H1 (cell line): ENCODE data around the gene SLC7A10. TPM values are rescaled to one million over a fixed set of nuclear protein-coding genes. Genes with fewer than 3 reads are reported as not detected.

Source experiments
- CTCF ChIA-PET: fragments of 300-600 bp; sonication (Branson Sonifier 250); formaldehyde crosslinking; loops from one replicate; lab custom pipeline; 2021; ENCODE audit not compliant: partially characterized antibody; lab: Charles Lee
- POLR2A ChIA-PET: fragments of 300-600 bp; sonication (Branson Sonifier 250); formaldehyde crosslinking; loops from one replicate; lab custom pipeline; 2021; ENCODE audit warnings: inconsistent platforms; ENCODE audit not compliant: partially characterized antibody; lab: Charles Lee
- DNase-seq, 2 experiments: peaks; one replicate each; pipeline versions ENCODE4 v3.0.0 to v3.0.0-alpha.2; 2010 to 2022; ENCODE audit warnings: low spot score in 2 of 2, low read depth in 1 of 2, mixed read lengths in 1 of 2
- FAIRE-seq: peaks from 2 replicates; lab custom pipeline; 2011; peaks lifted over from hg19 to GRCh38; lab: Jason Lieb, UNC
- H2AFZ ChIP-seq: 2 replicates; pipeline ENCODE4 v1.8.1; 2012; ENCODE audit warnings: low read length, inconsistent platforms
- H2AK5ac ChIP-seq: 2 replicates; pipeline ENCODE4 v1.6.1; 2013; ENCODE audit warnings: low read depth, low read length
- H2BK120ac ChIP-seq: replicated peaks from 2 replicates; pipeline ENCODE3; 2013; ENCODE audit warnings: low read depth, low read length, inconsistent platforms
- H2BK12ac ChIP-seq: 2 replicates; pipeline ENCODE4 v1.6.1; 2013; ENCODE audit warnings: low read depth, low read length
- H2BK15ac ChIP-seq: 2 replicates; pipeline ENCODE4 v1.6.1; 2013; ENCODE audit warnings: low read length
- H2BK20ac ChIP-seq: 2 replicates; pipeline ENCODE4 v1.6.1; 2013; ENCODE audit warnings: low read length
- H2BK5ac ChIP-seq: 2 replicates; pipeline ENCODE4 v1.6.1; 2013; ENCODE audit warnings: low read depth, low read length
- H3K14ac ChIP-seq: 2 replicates; pipeline ENCODE4 v1.6.1; 2013; ENCODE audit warnings: inconsistent platforms; ENCODE audit not compliant: insufficient read length
- H3K18ac ChIP-seq: 2 replicates; pipeline ENCODE4 v1.6.1; 2013; ENCODE audit warnings: low read length; ENCODE audit errors: extremely low read depth
- H3K23ac ChIP-seq: 2 replicates; pipeline ENCODE4 v1.6.1; 2013; ENCODE audit warnings: inconsistent platforms; ENCODE audit not compliant: insufficient read length
- H3K23me2 ChIP-seq: 2 replicates; pipeline ENCODE4 v1.6.1; 2013; ENCODE audit warnings: low read depth, low read length
- H3K27ac ChIP-seq: 2 replicates; pipeline ENCODE4 v1.6.1; 2011; ENCODE audit warnings: low read depth, low read length, inconsistent platforms
- H3K27me3 ChIP-seq, 4 experiments: replicated peaks in 1 of 4; 1 replicate in 1 of 4; 2 replicates in 3 of 4; pipeline versions ENCODE4 v1.6.1 to v1.8.1; 2011 to 2013; ENCODE audit warnings: low read length in 3 of 4, mild to moderate bottlenecking in 3 of 4, inconsistent platforms in 2 of 4, mixed read lengths in 2 of 4, moderate library complexity in 1 of 4; ENCODE audit not compliant: control insufficient read depth in 3 of 4, insufficient read depth in 3 of 4; ENCODE audit errors: extremely low read depth in 1 of 4
- H3K36me3 ChIP-seq, 4 experiments: 2 replicates each; pipeline versions ENCODE4 v1.6.1 to v1.8.1; 2011 to 2013; ENCODE audit warnings: mild to moderate bottlenecking in 4 of 4, low read length in 3 of 4, moderate library complexity in 2 of 4, control low read depth in 1 of 4, inconsistent platforms in 1 of 4; ENCODE audit not compliant: insufficient read depth in 4 of 4, control insufficient read depth in 2 of 4
- H3K4ac ChIP-seq: replicated peaks from 2 replicates; pipeline ENCODE3; 2013; ENCODE audit warnings: low read length, low read depth, mixed read lengths, inconsistent platforms; ENCODE audit not compliant: insufficient read length
- H3K4me1 ChIP-seq, 4 experiments: replicated peaks in 1 of 4; 1 replicate in 1 of 4; 2 replicates in 3 of 4; pipeline versions ENCODE4 v1.6.1 to v1.8.1; 2011 to 2013; ENCODE audit warnings: low read length in 3 of 4, inconsistent platforms in 2 of 4, mixed read lengths in 1 of 4; ENCODE audit not compliant: insufficient read depth in 4 of 4, control insufficient read depth in 3 of 4
- H3K4me2 ChIP-seq, 2 experiments: 2 replicates each; pipeline versions ENCODE4 v1.6.1 to v1.8.1; 2011 to 2013; ENCODE audit warnings: low read depth in 2 of 2, low read length in 2 of 2, control low read depth in 1 of 2, inconsistent platforms in 1 of 2, mild to moderate bottlenecking in 1 of 2; ENCODE audit not compliant: insufficient read depth in 1 of 2
- H3K4me3 ChIP-seq, 4 experiments: fragments of 200-600, 300-600 bp in 1 of 4; sonication (generic), shearing (Covaris generic), sonication (Bioruptor Twin) in 1 of 4; 2 replicates each; pipeline versions ENCODE4 v1.5.1 to v1.8.1; 2011 to 2016; ENCODE audit warnings: low read length in 4 of 4, low read depth in 3 of 4, control low read depth in 2 of 4, inconsistent platforms in 2 of 4, mild to moderate bottlenecking in 2 of 4, mixed read lengths in 1 of 4, moderate library complexity in 1 of 4; ENCODE audit not compliant: insufficient read depth in 2 of 4; ENCODE audit errors: extremely low read depth in 1 of 4
- H3K56ac ChIP-seq: replicated peaks from 2 replicates; pipeline ENCODE3; 2013; ENCODE audit warnings: low read depth, mild to moderate bottlenecking, mixed read lengths, low read length, inconsistent platforms; ENCODE audit not compliant: insufficient read length
- H3K79me1 ChIP-seq: 2 replicates; pipeline ENCODE4 v1.6.1; 2013; ENCODE audit warnings: low read depth, low read length, control low read depth
- H3K79me2 ChIP-seq, 2 experiments: 2 replicates each; pipeline versions ENCODE4 v1.6.1 to v1.8.1; 2012 to 2013; ENCODE audit warnings: low read length in 2 of 2, mild to moderate bottlenecking in 2 of 2, inconsistent platforms in 1 of 2; ENCODE audit not compliant: insufficient read depth in 2 of 2, control insufficient read depth in 1 of 2
- H3K9ac ChIP-seq, 4 experiments: replicated peaks in 1 of 4; 1 replicate in 1 of 4; 2 replicates in 3 of 4; pipeline versions ENCODE4 v1.6.1 to v1.8.1; 2011 to 2013; ENCODE audit warnings: low read depth in 3 of 4, low read length in 3 of 4, control low read depth in 2 of 4, mild to moderate bottlenecking in 2 of 4, moderate library complexity in 2 of 4, inconsistent platforms in 1 of 4; ENCODE audit errors: extremely low read depth in 1 of 4
- H3K9me3 ChIP-seq, 2 experiments: 2 replicates each; pipeline versions ENCODE4 v1.6.1 to v1.8.1; 2012 to 2013; ENCODE audit warnings: mild to moderate bottlenecking in 2 of 2, moderate library complexity in 2 of 2, control low read depth in 1 of 2, inconsistent platforms in 1 of 2, low read depth in 1 of 2, low read length in 1 of 2, mixed read lengths in 1 of 2; ENCODE audit not compliant: insufficient read depth in 2 of 2
- H4K20me1 ChIP-seq, 2 experiments: replicated peaks in 1 of 2; 2 replicates each; pipeline versions ENCODE3 to v1.8.1; 2011 to 2013; ENCODE audit warnings: inconsistent platforms in 2 of 2, low read length in 2 of 2, mild to moderate bottlenecking in 1 of 2; ENCODE audit not compliant: insufficient read depth in 2 of 2, control insufficient read depth in 1 of 2
- H4K5ac ChIP-seq: 2 replicates; pipeline ENCODE4 v1.6.1; 2013; ENCODE audit warnings: low read length, low read depth, mixed read lengths, inconsistent platforms; ENCODE audit not compliant: insufficient read length
- H4K8ac ChIP-seq: 2 replicates; pipeline ENCODE4 v1.8.0; 2013; ENCODE audit warnings: mild to moderate bottlenecking, moderate library complexity, low read length, inconsistent platforms; ENCODE audit not compliant: insufficient read depth; ENCODE audit errors: extremely low read depth
- H4K91ac ChIP-seq: replicated peaks from 2 replicates; pipeline ENCODE3; 2013; ENCODE audit warnings: low read length, mixed read lengths, inconsistent platforms; ENCODE audit not compliant: insufficient read length
- ATF2 ChIP-seq: IDR thresholded peaks from 2 replicates; pipeline ENCODE4 v1.6.1; 2012; ENCODE audit warnings: low read length, inconsistent platforms
- CBX5 ChIP-seq: fragments of 300-800, 300-1000 bp; sonication (generic); IDR thresholded peaks from 2 replicates; pipeline ENCODE4 v1.7.1; 2016; ENCODE audit warnings: antibody characterized with exemption, low read length, low read depth
- NANOG ChIP-seq: IDR thresholded peaks from 2 replicates; pipeline ENCODE4 v1.6.1; 2011; ENCODE audit warnings: low read length, low read depth, mild to moderate bottlenecking, inconsistent platforms; ENCODE audit not compliant: insufficient read depth, poor library complexity, severe bottlenecking
- NRF1 ChIP-seq: IDR thresholded peaks from 2 replicates; pipeline ENCODE4 v1.6.1; 2011; ENCODE audit warnings: mild to moderate bottlenecking, low read depth, low read length, improper control_type of control experiment
- RNF2 ChIP-seq: fragments of 200-900, 300-1000 bp; sonication (generic); IDR thresholded peaks from 2 replicates; pipeline ENCODE4 v1.7.1; 2016; ENCODE audit warnings: borderline replicate concordance, low read depth, mild to moderate bottlenecking, antibody characterized with exemption, low read length; ENCODE audit not compliant: poor library complexity, severe bottlenecking; ENCODE audit errors: missing control alignments
- SAP30 ChIP-seq: fragments of 300-600 bp; sonication (generic); IDR thresholded peaks from 2 replicates; pipeline ENCODE4 v1.7.1; 2012; ENCODE audit warnings: low read length, moderate library complexity, mild to moderate bottlenecking, inconsistent platforms; ENCODE audit not compliant: insufficient read depth, insufficient replicate concordance
- SIX5 ChIP-seq: IDR thresholded peaks from 2 replicates; pipeline ENCODE4 v1.6.1; 2011; ENCODE audit warnings: mild to moderate bottlenecking, low read depth, low read length
- TBP ChIP-seq: IDR thresholded peaks from 2 replicates; pipeline ENCODE4 v1.6.1; 2011; ENCODE audit warnings: low read depth, low read length, improper control_type of control experiment
- TEAD4 ChIP-seq: IDR thresholded peaks from 2 replicates; pipeline ENCODE4 v1.6.1; 2012; ENCODE audit warnings: low read depth, low read length, inconsistent platforms, mixed read lengths
- WGBS, 2 experiments: shearing (Covaris generic) in 1 of 2; methylation state at CpG; one replicate each; pipeline versions ENCODE4 v1.1.6 to v1.1.7; 2013 to 2015; ENCODE audit warnings: low lambda C conversion rate in 2 of 2, mixed read lengths in 2 of 2, inconsistent platforms in 1 of 2, low coverage in 1 of 2, missing lambda C conversion rate in 1 of 2; ENCODE audit not compliant: insufficient replicate concordance in 2 of 2, insufficient coverage in 1 of 2, insufficient read length in 1 of 2; ENCODE audit errors: extremely low coverage in 1 of 2, missing lambda C conversion rate in 1 of 2; 5-methylcytosine and 5-hydroxymethylcytosine counted together
- polyA plus RNA-seq, 7 experiments: library from polyadenylated mRNA; depleted of rRNA in 3 of 7; stranded (reverse) in 5 of 7; unstranded in 2 of 7; fragments of >200 nt in 5 of 7; fragments of 200-250 nt in 2 of 7; gene quantifications; 1 replicate in 5 of 7; 2 replicates in 1 of 7; 4 replicates in 1 of 7; pipeline versions ENCODE4 v1.2.1 to v1.2.3, GENCODE V29; 2011 to 2013; ENCODE audit warnings: missing spikeins in 2 of 7, mixed read lengths in 2 of 7
- total RNA-seq: library from RNA; stranded (reverse); fragmentation: NEBNext Ultra II Directional; extraction: Animal tissue kit (Norgen Biotek cat#: 25700); gene quantifications from 2 replicates; pipeline ENCODE4 v1.2.1, GENCODE V29; 2021

Gene SLC7A10
- total and polyA plus RNA-seq, 2 of the 8 experiments (the other 6 are each of a cell fraction or from before 2014, with no cell fraction given): 3.7 to 7.1 TPM

DNA sequence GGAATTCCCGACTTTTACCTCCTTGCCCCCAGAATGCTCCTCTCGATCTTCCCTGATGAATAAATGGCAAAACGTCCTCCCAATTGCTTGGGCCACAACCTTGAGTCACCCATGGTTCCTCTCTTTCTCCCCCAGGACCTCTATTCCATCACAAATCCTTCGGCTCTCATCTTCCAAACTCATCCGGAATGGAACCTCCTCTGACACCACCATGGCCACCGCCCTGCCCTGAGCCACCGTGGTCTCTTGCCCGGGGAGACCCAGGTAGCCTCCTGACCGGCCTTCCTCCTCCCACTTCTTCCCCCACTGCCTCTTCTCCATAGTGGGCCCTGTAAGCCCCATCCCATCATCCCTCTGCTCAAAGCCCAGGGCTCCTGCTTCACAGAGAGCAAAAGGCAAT is 4.9 kb downstream of the SLC7A10 start:
- Histone ChIP-seq H3K36me3 (no peaks in the 10 kb centered on the region), H3K4me2 (no peak overlapping the region), H3K79me2 (no peaks in the 10 kb centered on the region), H3K9me3 (no peaks in the 10 kb centered on the region), H4K8ac (no peak overlapping the region), H4K20me1 (peaks cover 0 to 6% of the 10 kb centered on the region in 2 experiments), H3K14ac (no peak overlapping the region), H2BK15ac (no peak overlapping the region), H2BK12ac (no peak overlapping the region), H3K4me3 (no peak overlapping the region), H2BK5ac (no peak overlapping the region), H4K91ac (no peak overlapping the region), H3K27me3 (peaks cover 10 to 19% (median 17%) of the 10 kb centered on the region in 4 experiments), H3K9ac (no peak overlapping the region), H3K79me1 (no peaks in the 10 kb centered on the region), H2BK120ac (no peak overlapping the region), H3K23ac (no peak overlapping the region), H3K23me2 (peaks cover 4% of the 10 kb centered on the region; the same call in 1 of the 2 replicates), H3K27ac (no peak overlapping the region), H3K56ac (no peak overlapping the region), H2AK5ac (no peak overlapping the region), H2BK20ac (no peak overlapping the region), H3K18ac (no peak overlapping the region), H2AFZ (no peak overlapping the region), H4K5ac (no peak overlapping the region), H3K4ac (no peak overlapping the region), H3K4me1 (peaks cover 0 to 5% (median 2%) of the 10 kb centered on the region in 4 experiments; a peak in 4 of 7 replicates)
- ChIA-PET CTCF (interaction anchor here (0.6 to 1.8 kb wide), 8 partner anchors 11 to 76 kb away, joined by 3 to 6 read pairs (median 3); no protein-coding TSS in a partner anchor), POLR2A (interaction anchor here (0.7 to 1.5 kb wide), 2 partner anchors 46 to 153 kb away, joined by 3 to 4 read pairs; partner anchors contain the start of gene CEBPG)
- 87% methylated on average over 9 of the region's 9 CpGs; no CpG with 5 or more reads in 1 of the 2 experiments for WGBS, 2 experiments
- DNase-seq: no peak
- FAIRE-seq: no peak
- TF ChIP-seq SAP30 (no peak), NANOG (no peak), SIX5 (no peak), CBX5 (no peak), TBP (no peak), RNF2 (no peak), ATF2 (no peak), TEAD4 (no peak), NRF1 (no peak)
